Thoracic aorta (tissue), 2 donors: ENCODE measurements around the gene ALK. TPM values are rescaled to one million over a fixed set of nuclear protein-coding genes. Genes with fewer than 3 reads are reported as not detected.

Source experiments
- ATAC-seq: fragments of 150-250 bp; one replicate; pipeline ENCODE4 v1.8.0; 2017; ENCODE audit warnings: low read depth; ENCODE audit not compliant: insufficient number of reproducible peaks, low FRiP score
- DNase-seq: peaks from one replicate; pipeline ENCODE4 v3.0.0-alpha.2; 2020; ENCODE audit warnings: low spot score
- H3K27ac ChIP-seq, 2 donors: fragments of 200-600 bp; sonication (generic); 1 replicate in 1 of 2; 2 replicates in 1 of 2; pipeline ENCODE4 v1.5.1; 2016; ENCODE audit warnings: mild to moderate bottlenecking in 2 of 2, moderate library complexity in 2 of 2
- H3K27me3 ChIP-seq: fragments of 200-600 bp; sonication (generic); replicated peaks from 2 replicates; pipeline ENCODE4 v1.6.0; 2016; ENCODE audit warnings: mild to moderate bottlenecking; ENCODE audit not compliant: insufficient read depth
- H3K36me3 ChIP-seq: fragments of 200-600 bp; sonication (generic); one replicate; pipeline ENCODE4 v1.5.1; 2016
- H3K4me1 ChIP-seq, 2 donors: fragments of 200-600 bp; sonication (generic); 1 replicate in 1 of 2; 2 replicates in 1 of 2; pipeline versions ENCODE4 v1.5.1 to v1.6.0; 2016; ENCODE audit warnings: low read depth in 2 of 2, mild to moderate bottlenecking in 1 of 2; ENCODE audit not compliant: control insufficient read depth in 1 of 2
- H3K4me3 ChIP-seq: fragments of 200-600 bp; sonication (generic); 2 replicates; pipeline ENCODE4 v1.5.1; 2016; ENCODE audit warnings: mild to moderate bottlenecking
- H3K9me3 ChIP-seq: fragments of 200-600 bp; sonication (generic); 2 replicates; pipeline ENCODE4 v1.5.1; 2016
- CTCF ChIP-seq: fragments of 200-600 bp; sonication (generic); IDR thresholded peaks from one replicate; pipeline ENCODE4 v1.5.1; 2019; ENCODE audit warnings: antibody characterized with exemption
- total RNA-seq, 2 donors: library from RNA; depleted of rRNA; stranded (reverse); fragments of >200 nt; gene quantifications; one replicate each; pipeline versions ENCODE4 v1.1.0 to v1.2.3, GENCODE V29; 2016

Gene ALK
- total RNA-seq, 2 donors from 2014 or later, result 2.0 TPM; not detected in 1

GRCh38 chr2:29724282-29724681, 197.1 kb downstream of the ALK start:
- DNase-seq (no peak), ATAC-seq (no peak)
- Histone ChIP-seq H3K27ac (no peak overlapping the region), H3K9me3 (no peaks in the 10 kb centered on the region), H3K4me3 (no peak overlapping the region), H3K27me3 (no peaks in the 10 kb centered on the region), H3K4me1 (no peaks in the 10 kb centered on the region), H3K36me3 (no peaks in the 10 kb centered on the region)
- TF ChIP-seq CTCF, result no peak

- H3K4me3 ChIP-seq, result no peak overlapping the region
- DNase-seq, result no peak
- ATAC-seq, result no peak
- TF ChIP-seq CTCF, result no peak
- H3K27ac ChIP-seq, result no peak overlapping the region
- H3K27me3 ChIP-seq, result no peaks in the 10 kb centered on the region
- no peaks in the 10 kb centered on the region for H3K36me3 ChIP-seq
- no peaks in the 10 kb centered on the region for H3K4me1 ChIP-seq
- H3K9me3 ChIP-seq, result no peaks in the 10 kb centered on the region
Measured at GRCh38 chr2:29723255-29724001, 198.0 kb downstream of the ALK start.

DNA sequence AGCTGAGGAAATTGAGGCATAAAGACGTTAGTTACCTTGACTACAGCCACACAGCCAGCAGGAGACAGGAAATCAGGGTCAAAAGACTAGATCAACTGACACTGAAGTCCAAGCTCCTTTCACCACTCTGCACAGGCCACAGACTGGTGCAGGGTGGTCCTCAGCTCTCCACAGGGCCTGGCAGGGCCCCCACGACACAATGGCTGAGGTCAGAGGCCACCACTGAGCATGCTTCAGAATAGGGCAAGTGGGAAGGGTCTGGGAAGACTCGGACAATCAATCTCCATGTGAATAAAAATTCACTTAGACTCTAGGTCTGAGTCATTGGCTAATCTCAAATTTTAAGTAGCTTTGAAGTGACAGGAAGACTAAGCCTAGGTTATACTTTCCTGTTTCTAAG, 201.7 kb downstream of the ALK start:
- TF ChIP-seq CTCF, result no peak
- H3K9me3 ChIP-seq, result no peaks in the 10 kb centered on the region

GRCh38 chr2:29718076-29718686, 203.2 kb downstream of the ALK start:
- no peak for ATAC-seq
- no peak for DNase-seq
- Histone ChIP-seq H3K9me3 (no peaks in the 10 kb centered on the region), H3K27ac (no peak overlapping the region), H3K27me3 (no peaks in the 10 kb centered on the region), H3K4me3 (no peak overlapping the region), H3K4me1 (no peaks in the 10 kb centered on the region), H3K36me3 (no peaks in the 10 kb centered on the region)
- no peak for TF ChIP-seq CTCF

More for the DNA sequence above, 201.7 kb downstream of the ALK start:
- no peak overlapping the region for H3K27ac ChIP-seq
- no peaks in the 10 kb centered on the region for H3K27me3 ChIP-seq
- DNase-seq (no peak), ATAC-seq (no peak)
- H3K4me1 ChIP-seq, result no peaks in the 10 kb centered on the region
- H3K4me3 ChIP-seq, result no peak overlapping the region
- H3K36me3 ChIP-seq, result no peaks in the 10 kb centered on the region

GRCh38 chr2:29715655-29716054, 205.7 kb downstream of the ALK start:
- H3K4me1 ChIP-seq, result no peaks in the 10 kb centered on the region
- no peak for DNase-seq
- TF ChIP-seq CTCF, result no peak
- H3K4me3 ChIP-seq, result no peak overlapping the region
- H3K27ac ChIP-seq, result no peak overlapping the region
- H3K36me3 ChIP-seq, result no peaks in the 10 kb centered on the region
- no peak for ATAC-seq
- no peaks in the 10 kb centered on the region for H3K27me3 ChIP-seq
- no peaks in the 10 kb centered on the region for H3K9me3 ChIP-seq
